ENCODE measurements around the gene PLEKHM1.
"Not testable (repeated sequence)": the region's sequence is repeated elsewhere in the genome, so short reads cannot be mapped to it uniquely, and the experiment has no call there.

The PLEKHM1 gene

DNA sequence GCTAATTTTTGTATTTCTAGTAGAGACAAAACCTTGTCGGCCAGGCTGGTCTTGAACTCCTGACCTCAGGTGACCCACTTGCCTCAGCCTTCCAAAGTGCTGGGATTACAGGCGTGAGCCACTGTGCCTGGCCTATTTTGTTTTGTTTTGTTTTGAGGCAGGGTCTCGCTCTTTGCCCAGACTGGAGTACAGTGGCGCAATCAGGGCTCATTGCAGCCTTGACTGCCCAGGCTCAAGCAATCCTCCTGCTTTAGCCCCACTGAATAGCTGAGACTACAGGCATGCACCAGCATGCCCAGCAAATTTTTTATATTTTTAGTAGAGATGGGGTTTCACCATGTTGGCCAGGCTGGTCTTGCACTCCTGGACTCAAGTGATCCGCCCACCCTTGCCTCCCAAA, 30.1 kb downstream of the PLEKHM1 start:
- not testable (repeated sequence) for DNase-seq

DNA sequence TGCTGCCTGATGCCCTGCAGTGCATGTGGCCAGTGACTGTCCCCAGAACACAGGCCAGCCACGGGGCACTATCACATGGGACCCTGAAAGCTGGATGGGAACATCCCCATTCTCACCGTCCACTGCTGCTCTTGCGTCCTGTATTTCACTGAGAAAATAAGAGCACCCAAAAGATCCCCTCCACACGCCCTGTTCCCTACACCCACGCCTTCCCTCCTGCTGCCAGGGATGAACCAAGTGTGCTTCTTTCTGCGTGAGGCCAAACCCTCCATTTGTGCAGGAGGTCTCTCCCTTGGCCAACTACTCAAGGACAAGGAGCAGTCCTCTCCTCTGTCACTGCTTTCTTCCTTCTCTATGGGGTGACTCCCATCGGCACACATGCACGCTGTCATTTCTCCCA, 36.2 kb downstream of the PLEKHM1 start:
- DNase-seq: not testable (repeated sequence)

DNA sequence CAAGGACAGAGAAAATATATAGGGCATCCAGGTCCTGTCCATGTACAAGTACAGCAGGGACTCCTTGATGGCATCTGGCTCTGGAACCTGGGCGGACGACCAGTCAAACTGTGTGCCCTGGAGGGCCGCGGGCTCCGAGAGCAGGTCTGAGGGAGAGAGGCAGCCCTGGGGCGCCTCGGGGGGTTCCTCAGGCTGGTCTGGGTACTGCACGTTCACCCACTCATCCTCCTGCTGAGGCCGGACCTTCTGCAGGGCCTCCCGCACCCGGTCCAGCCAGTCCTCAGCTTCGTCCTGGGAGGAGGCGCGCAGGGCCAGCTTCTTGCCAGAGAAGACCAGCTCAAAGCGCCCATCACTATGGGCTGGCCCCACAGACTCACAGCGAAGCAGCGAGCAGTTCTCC, 36.8 kb downstream of the PLEKHM1 start:
- DNase-seq: not testable (repeated sequence)

DNA sequence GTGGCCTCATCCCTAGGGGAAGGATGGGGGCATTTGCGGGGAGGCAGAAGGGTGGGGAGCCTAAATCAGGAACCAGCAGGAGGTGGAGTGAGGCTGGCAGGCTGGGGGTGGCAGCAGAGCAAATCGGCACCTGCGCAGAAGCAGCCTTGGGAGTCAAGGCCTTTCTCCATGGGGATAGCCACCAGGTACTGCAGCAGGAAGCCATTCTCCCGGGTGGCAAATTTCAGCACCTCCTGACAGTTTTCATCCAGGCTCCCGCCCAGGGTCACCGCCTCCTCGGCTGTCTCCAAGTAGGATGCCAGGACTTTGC, 37.3 kb downstream of the PLEKHM1 start:
- not testable (repeated sequence) for DNase-seq

DNA sequence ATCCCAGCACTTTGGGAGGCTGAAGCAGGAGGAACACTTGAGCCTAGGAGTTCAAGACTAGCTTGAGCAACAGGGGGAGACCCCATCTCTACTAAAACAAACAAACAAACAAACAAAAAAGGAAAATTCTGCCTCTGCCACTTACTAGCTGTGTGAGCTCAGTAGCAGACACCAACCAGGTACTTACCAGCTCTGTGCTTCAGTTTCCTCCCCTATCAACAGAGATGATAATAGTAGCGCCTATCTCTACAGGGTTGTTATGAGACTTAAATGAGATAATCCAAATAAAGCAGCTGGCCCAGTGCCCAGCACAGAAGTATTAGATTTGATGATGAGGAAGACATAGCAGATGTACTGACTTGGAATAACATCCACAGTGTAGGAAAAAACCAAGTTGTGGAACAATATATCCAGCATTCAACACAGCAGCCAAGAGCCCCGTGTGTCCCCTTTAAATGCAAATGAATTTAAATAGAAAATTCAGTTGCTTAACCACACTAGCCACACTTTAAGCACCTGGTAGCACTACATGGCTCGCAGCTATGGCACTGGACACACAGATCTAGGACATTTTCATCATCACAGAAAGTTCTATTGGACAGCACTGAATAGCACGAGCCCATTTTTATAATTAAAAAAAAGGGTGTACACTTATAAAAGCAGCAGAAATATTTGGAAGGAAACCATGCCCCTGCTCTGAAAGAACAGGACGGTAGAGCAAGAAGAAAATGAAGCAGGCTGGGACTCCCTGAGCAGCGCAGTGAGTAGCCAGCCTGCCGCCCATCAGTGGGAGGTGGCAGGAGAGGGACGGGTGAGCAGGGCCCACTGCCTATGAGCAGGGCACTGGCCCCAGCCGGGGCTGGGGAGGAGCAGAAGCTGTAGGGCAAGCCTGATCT, 37.9 kb downstream of the PLEKHM1 start:
- not testable (repeated sequence) for DNase-seq

DNA sequence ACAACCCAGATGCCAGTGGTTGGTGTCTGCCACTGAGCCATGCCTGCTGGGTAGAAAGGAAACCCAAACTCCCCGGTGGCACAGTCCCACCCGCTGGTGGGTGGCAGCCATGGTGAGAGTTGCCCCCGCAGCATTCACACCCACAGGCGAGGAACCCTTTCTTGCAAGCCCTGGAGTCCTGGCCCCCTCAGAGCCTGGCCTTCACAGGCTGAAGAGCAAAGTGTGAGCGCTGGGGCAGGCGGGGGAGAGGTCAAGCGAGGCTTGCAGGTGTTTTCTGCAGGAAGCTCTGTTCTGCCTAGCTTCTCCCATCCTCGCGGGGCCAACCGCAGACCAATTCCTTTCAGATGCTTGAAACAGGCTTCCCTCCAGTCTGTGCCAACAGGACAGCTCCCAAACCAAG, 38.9 kb downstream of the PLEKHM1 start:
- not testable (repeated sequence) for DNase-seq

DNA sequence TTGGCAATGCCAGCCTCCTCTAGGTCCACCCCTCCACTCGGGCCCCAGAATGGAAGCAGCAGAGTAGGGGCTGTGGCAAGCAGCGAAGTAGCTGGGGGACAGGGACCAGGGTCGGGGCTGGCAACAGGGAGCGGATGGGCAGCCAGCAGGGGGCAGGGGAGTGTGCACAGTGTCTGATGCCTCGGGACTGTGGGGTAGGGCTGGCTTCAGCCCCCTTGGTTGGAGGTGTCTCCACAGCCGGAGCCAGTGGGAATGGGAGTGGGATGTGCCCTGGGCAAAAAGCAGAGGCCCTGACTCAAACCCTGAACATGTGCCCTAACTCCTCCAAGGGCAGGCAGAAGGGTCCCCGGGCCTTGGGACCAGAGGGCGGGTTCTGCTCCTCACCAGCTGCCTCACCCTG, 39.4 kb downstream of the PLEKHM1 start:
- DNase-seq: no peak

DNA sequence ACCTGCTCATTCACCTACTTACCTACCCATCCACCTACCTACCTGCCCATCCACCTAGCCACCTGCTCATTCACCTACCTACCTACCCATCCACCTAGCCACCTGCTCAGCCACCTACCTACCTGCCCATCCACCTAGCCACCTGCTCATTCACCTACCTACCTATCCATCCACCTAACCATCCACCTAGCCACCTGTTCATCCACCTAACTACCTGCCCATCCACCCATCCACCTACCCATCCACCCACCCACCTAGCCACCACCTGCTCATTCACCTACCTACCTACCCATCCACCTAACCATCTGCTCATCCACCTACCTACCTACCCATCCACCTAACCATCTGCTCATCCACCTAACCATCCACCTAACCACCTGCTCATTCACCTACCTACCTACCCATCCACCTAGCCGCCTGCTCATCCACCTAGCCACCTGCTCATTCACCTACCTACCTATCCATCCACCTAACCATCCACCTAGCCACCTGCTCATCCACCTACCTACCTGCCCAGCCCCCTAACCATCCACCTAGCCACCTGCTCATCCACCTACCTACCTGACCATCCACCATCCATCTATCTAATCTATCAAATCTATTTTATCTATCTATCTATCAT, 40.7 kb downstream of the PLEKHM1 start:
- DNase-seq: not testable (repeated sequence)

DNA sequence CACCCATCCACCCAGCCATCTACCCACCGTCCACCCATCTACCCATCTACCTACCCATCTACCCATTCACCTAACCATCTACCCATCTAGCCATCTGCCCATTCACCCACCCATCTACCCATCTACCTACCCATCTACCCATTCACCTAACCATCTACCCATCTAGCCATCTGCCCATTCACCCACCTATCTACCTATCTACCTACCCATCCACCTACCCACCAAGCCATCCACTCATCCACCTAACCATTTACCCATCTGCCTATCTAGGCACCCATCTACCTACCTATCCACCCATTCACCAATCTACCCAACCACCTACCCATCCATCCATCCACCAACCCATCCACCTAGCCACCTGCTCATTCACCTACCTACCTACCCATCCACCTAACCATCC, 41.3 kb downstream of the PLEKHM1 start:
- DNase-seq: not testable (repeated sequence)

DNA sequence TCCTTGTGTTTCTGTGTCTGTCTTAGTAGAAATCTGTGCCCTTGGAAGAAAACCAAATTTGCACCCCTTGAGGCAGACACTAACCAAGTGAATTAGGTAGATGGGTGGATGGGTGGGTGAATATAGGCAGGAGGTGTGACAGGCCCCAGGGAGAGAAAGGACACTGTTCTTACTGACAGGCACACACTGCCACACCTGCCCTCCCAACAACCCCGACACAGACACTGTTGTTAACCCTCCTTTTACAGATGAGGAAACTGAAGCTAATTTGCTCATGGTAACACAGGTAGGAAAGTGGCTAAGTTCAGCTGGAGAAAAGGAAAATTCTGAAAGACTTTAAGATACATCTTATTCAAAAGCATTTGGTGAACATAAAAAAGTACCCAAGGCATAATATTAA, 42.0 kb downstream of the PLEKHM1 start:
- not testable (repeated sequence) for DNase-seq

DNA sequence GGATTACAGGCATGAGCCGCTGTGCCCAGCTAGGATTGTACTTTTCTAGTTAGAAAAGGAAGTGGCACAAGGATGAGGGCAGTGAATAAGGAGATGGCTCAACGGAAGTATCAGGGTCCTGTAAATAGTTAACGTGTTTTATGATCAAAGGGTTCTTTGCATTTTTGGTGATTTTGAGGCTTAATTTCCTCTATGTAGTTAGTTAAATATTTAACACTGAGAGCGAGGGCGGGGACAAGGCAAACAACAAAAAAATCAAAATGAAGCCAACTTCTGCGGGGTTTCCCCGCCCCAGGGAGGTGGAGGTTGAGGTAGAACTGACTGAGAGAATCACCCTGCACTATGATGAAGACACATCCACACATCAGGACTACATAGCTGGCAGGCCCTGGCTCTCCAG, 42.5 kb downstream of the PLEKHM1 start:
- not testable (repeated sequence) for DNase-seq

DNA sequence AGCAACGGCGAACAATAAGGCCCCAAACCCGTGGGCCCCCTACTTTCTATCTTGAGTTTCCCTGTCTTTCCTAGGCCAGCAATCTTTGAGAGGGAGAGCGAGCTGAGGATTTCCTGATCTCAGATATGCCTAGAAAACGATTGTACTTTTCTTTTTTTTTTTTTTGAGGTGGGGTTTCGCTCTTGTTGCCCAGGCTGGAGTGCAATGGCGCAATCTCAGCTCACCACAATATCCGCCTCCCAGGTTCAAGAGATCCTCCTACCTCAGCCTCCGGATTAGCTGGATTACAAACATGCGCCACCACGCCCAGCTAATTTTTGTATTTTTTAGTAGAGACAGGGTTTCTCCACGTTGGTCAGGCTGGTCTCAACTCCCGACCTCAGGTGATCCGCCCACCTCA, 42.9 kb downstream of the PLEKHM1 start:
- DNase-seq: not testable (repeated sequence)

DNA sequence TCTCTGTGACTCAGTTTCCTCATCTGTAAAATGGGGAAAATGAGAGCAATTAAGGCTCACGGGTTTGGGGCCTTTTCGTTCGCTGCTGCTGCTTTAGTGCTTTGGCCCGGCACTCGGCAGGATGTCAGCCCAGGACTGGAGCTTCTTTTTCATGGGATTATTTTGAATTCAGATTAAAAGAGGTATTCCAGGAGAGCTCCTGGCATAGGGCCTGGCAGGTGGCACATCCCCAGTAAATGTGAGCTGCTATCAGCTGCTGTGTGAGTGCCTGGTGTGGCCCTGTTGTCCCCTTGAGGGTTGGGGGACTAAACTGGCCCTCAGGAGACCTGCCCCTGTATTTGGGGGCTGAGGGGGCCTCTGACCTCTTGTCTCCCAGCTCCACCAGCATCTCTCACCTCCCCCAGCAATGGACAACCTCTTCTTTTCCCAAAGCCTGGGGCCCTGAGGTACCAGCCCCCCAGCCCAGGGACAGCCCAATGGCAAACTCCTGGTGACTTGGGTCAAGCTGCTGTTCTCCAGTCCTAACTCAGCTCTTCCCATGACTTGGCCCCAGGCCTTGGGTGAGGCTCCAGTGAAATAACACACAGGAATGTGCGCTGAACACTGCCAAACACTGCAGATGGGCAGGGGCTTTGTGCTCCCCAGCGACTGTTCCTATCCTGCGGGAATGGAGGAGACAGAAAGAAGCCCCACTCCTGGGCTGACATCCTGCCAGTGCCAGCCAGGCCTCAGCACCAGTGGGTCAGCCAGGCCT, 43.5 kb downstream of the PLEKHM1 start:
- not testable (repeated sequence) for DNase-seq

DNA sequence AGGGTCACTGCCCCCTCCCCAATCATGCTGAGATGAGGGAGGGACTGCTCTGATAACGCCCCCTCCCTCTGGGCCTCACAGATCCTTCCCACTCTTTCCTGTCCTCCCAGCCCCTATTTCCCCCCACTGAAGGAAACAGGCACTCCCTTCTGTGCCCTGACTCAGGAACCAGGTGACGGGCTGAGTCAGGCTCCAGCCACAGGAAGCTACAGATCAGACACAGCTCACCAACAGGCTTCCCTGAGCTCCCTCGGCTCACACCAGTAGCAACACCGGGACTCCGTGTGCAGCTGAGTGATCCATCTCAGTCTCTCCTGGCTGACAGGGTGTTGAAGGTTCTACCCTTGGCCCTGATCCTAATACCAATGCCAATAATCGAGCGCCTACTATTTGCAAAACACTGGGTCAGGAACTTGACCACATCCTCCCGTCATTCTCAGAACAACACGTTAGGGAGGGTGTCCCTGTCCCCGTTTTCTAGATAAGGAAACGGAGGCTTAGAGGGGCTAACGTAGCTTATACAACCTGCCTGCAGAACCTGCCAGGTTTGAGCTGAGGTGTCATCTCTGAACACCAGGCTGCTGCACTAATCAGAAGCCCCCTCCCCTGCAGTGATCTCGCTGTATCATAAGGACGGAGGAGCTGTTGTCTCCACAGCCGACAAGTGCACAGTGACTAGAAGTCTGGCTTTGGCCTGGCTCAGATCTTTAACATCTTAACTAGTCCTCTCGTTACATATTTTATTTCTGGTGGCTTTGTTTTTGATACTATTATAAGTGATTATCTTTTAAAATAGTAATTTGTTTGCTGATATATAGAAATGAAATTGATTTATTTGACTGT, 44.4 kb downstream of the PLEKHM1 start:
- not testable (repeated sequence) for DNase-seq

DNA sequence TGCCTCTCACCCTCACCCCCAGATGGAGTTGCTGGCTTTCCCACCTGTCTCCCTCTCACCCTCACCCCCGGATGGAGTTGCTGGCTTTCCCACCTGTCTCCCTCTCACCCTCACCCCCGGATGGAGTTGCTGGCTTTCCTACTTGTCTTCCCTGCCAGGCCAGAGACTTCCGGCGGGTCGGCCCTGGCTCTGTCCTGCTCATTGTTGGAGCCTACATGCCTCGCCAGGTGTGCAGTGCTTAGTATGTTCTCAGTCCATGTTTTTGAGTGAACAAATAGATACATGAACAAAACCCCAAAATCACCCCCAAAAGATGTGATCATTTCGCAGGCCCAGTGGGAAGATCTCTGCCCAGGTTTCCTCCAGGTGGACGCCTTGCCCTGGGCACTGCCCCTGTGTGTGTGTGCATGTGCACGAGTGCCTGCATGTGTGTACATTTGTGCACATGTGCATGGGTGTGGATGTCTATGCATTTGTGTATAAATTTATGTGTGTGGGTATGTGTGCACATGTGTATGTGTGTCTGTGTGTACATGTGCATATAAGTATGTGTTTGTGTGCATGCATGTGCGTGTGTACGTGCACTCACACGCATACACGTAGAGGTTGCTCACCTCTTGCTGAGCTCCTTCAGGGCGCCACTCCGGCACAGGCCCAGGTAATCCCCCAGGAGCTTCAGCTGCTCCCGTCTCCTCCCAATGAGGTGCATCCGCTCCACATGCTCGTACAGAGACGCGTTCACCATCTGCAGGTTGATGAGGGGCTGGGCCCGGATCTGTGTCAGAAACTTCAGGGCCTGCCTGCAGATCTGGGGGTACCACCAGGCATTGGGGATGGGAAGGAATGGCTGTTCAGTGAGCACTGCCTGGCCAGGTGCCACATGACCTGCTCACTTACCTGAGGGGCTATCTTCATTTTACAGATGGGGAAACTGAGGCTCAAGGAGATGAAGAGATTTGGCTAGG, 45.4 kb downstream of the PLEKHM1 start:
- DNase-seq: not testable (repeated sequence)

DNA sequence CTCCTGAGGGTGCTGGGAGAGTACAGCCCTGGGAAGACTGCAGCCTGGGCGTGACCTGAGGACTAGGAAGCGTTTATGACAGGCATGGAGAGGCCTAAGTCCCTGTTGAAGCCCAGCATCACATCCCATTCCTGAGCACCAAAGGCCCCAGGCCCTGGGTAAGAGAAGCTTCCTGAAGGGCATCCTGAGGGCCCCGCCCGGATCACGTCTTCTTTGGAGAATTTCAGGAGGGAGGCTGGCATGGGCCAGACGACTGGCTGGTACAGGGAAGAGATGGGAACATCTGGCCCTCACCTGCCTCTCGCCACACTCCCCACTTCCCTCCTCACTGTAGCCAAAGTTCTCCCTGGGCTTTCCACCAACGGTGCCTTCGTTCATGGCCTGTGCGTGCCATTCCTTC, 46.2 kb downstream of the PLEKHM1 start:
- DNase-seq: not testable (repeated sequence)

DNA sequence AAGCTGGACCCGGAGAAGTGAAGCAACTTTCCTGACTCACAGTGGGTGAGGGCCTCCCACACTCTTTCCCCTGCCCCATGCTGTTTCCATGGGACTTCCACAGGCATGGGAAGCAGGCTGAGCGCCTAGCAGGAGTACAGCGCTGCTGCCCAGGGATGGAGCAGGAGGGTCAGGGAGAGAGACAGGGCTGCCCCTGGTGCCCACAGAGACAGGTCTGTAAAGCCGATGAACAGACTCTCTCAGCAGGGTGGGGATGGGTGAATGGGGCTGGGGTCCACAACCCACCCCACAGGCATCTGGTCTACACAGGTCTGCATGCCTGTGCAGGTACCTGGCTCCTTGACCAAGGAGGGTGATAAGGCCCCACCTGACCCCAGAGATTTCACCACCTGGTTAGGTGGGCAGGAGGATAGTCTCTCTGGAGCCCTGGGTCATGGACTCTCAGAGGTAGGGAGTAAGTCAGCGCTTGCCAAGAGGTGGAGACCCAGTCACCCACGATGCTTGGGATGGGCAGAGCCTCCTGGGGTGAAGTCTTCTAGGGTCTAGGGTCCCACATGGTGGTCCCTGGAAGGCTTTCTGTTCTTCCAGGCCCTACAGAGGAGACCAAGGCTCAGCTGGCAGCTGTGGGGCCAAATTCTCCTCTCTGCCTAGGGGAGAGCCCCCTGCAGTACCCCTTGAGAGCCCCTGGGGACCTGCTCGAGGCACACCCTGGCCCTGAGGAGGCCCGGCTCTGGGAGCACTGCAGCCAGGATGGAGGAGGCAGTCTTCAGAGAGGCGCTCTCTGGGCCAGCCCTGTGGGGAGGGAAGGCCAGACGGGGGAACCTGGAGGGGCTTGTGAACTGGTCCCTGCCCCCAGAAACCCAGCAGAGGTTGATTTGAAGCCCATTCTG, 46.9 kb downstream of the PLEKHM1 start:
- DNase-seq: not testable (repeated sequence)

DNA sequence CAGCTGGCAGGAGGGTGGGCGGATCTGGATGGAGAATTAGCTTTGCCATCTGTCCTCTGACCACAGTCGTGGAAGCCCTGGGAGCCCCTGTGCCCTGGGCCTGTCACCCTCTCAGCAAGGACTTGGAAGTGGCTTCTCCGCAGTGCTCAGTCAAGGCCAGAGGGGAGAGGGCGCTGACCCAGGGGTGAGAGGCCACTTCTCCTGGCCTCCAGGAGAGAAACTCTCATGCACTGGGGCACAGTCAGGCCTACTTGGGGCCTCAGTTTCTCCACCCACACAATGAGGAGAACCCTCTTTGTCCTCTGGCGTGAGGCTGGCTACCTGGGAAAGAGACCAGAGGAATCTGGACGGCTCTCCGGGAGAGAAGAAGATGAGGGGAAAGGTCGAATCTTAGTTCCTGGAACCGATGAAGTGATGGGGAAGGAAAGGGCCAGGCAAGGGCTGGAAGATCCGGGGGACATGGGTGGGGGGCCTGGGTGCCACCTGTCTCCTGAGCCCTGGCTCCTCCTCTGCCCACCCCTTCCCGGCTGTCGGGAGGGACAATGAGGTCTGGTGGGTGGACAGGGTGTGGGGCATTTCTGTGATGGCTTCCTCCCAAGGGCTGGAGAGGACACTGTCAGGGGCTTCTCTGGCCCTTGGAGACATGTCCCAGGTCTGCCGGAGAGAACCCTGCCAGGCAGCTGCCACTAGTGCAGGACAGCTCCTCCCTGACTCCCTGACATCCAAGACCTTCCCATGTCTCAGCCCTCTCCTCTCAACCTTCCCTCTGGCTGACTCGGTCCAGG, 48.8 kb downstream of the PLEKHM1 start:
- DNase-seq: no peak

DNA sequence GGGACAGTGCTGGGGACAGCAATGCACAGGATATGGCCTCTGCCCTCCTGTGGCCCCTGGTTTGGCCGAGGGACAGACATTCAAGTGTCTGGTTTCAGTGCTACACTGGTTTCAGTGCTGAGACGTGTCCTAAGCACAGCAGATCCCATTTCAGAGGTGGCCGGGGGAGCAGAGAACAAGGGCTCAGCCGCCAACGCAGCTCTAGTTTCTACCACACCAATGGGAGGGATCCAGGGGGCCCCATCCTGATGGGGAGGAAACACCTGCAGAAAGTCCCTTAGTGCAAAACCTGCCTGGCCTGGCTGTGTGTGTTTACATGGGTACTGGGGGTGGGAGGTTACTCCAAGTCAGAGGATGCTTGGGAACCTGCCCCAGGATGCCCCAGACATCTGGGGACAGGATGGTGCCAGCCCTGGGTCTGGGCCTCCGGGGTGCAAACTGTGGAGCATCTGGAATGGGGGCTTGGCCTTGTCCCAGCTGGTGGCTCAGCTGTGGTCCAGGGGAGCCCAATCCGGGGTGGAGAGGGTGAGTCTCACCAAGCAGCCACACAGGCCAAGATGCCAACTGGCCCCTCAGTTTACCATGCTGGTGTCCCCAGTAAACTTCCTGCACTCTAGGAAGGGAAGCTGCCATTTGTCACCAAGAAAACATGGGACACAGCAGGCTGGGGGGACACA, 49.5 kb downstream of the PLEKHM1 start:
- not testable (repeated sequence) for DNase-seq
